Adipocyte (in vitro differentiated cells): ENCODE measurements around the gene KRT31.
A peak's percentile ranks its signal among the peaks of the same experiment; 100 is the strongest.

Source experiments
- DNase-seq: peaks from one replicate; pipeline ENCODE4 v3.0.0-alpha.2; 2015; ENCODE audit warnings: low read depth
- H3K27me3 ChIP-seq: replicated peaks from 2 replicates; pipeline ENCODE4 v1.7.0; 2013; ENCODE audit warnings: mild to moderate bottlenecking, low read length, moderate library complexity; ENCODE audit not compliant: control insufficient read depth, insufficient read depth
- H3K36me3 ChIP-seq: 2 replicates; pipeline ENCODE4 v1.7.0; 2013; ENCODE audit warnings: low read length, mild to moderate bottlenecking, moderate library complexity; ENCODE audit not compliant: control insufficient read depth, insufficient read depth, severe bottlenecking
- H3K4me1 ChIP-seq: 2 replicates; pipeline ENCODE4 v1.7.0; 2013; ENCODE audit warnings: mild to moderate bottlenecking, low read length, moderate library complexity; ENCODE audit not compliant: control insufficient read depth, insufficient read depth
- H3K4me3 ChIP-seq: 2 replicates; pipeline ENCODE4 v1.7.0; 2013; ENCODE audit warnings: mild to moderate bottlenecking, low read length, moderate library complexity
- H3K9ac ChIP-seq: 2 replicates; pipeline ENCODE4 v1.7.0; 2013; ENCODE audit warnings: mild to moderate bottlenecking, low read length, moderate library complexity
- H3K9me3 ChIP-seq: 2 replicates; pipeline ENCODE4 v1.7.0; 2013; ENCODE audit warnings: mild to moderate bottlenecking, low read length, moderate library complexity; ENCODE audit not compliant: control insufficient read depth

The KRT31 gene

GRCh38 chr17:41417576-41418015 lies 20.2 kb upstream of the KRT31 start:
- H3K9ac ChIP-seq, result no peak overlapping the region
- peaks cover 20% of the 10 kb centered on the region for H3K4me1 ChIP-seq
- no peak overlapping the region for H3K4me3 ChIP-seq
- DNase-seq, result no peak
- H3K9me3 ChIP-seq, result no peaks in the 10 kb centered on the region
- H3K27me3 ChIP-seq, result no peaks in the 10 kb centered on the region
- H3K36me3 ChIP-seq, result no peaks in the 10 kb centered on the region

GRCh38 chr17:41417127-41417526 lies 19.7 kb upstream of the KRT31 start:
- no peaks in the 10 kb centered on the region for H3K36me3 ChIP-seq
- peaks cover 20% of the 10 kb centered on the region for H3K4me1 ChIP-seq
- no peak overlapping the region for H3K9ac ChIP-seq
- H3K4me3 ChIP-seq, result no peak overlapping the region
- H3K9me3 ChIP-seq, result no peaks in the 10 kb centered on the region
- DNase-seq, result no peak
- H3K27me3 ChIP-seq, result no peaks in the 10 kb centered on the region

- Histone ChIP-seq H3K9me3 (no peaks in the 10 kb centered on the region), H3K4me3 (no peak overlapping the region), H3K4me1 (peaks cover 20% of the 10 kb centered on the region), H3K9ac (no peak overlapping the region), H3K36me3 (no peaks in the 10 kb centered on the region), H3K27me3 (no peaks in the 10 kb centered on the region)
- DNase-seq, result peak; percentile 25
These were observed 19.1 kb upstream of the KRT31 start for GRCh38 chr17:41416479-41416878.

- H3K27me3 ChIP-seq, result no peaks in the 10 kb centered on the region
- H3K9me3 ChIP-seq, result no peaks in the 10 kb centered on the region
- H3K4me3 ChIP-seq, result no peak overlapping the region
- no peak overlapping the region for H3K9ac ChIP-seq
- H3K36me3 ChIP-seq, result no peaks in the 10 kb centered on the region
- peaks cover 19% of the 10 kb centered on the region for H3K4me1 ChIP-seq
- peak; percentile 78 for DNase-seq
These were observed 18.5 kb upstream of the KRT31 start for GRCh38 chr17:41415833-41416335.

GRCh38 chr17:41415411-41415810 lies 18.0 kb upstream of the KRT31 start:
- H3K9ac ChIP-seq, result no peak overlapping the region
- no peak overlapping the region for H3K4me3 ChIP-seq
- peak; percentile 24 for DNase-seq
- no peaks in the 10 kb centered on the region for H3K9me3 ChIP-seq
- H3K36me3 ChIP-seq, result no peaks in the 10 kb centered on the region
- peaks cover 15% of the 10 kb centered on the region for H3K4me1 ChIP-seq
- H3K27me3 ChIP-seq, result no peaks in the 10 kb centered on the region

GRCh38 chr17:41413982-41414381 lies 16.6 kb upstream of the KRT31 start:
- H3K27me3 ChIP-seq, result peaks cover 3% of the 10 kb centered on the region
- no peaks in the 10 kb centered on the region for H3K9me3 ChIP-seq
- H3K9ac ChIP-seq, result no peak overlapping the region
- peaks cover 15% of the 10 kb centered on the region for H3K4me1 ChIP-seq
- H3K36me3 ChIP-seq, result no peaks in the 10 kb centered on the region
- no peak for DNase-seq
- H3K4me3 ChIP-seq, result no peak overlapping the region

- H3K36me3 ChIP-seq, result no peaks in the 10 kb centered on the region
- H3K9ac ChIP-seq, result no peak overlapping the region
- peak; percentile 19 for DNase-seq
- no peaks in the 10 kb centered on the region for H3K9me3 ChIP-seq
- peaks cover 15% of the 10 kb centered on the region for H3K4me1 ChIP-seq
- H3K27me3 ChIP-seq, result peaks cover 3% of the 10 kb centered on the region
- H3K4me3 ChIP-seq, result no peak overlapping the region
These were observed 16.0 kb upstream of the KRT31 start for GRCh38 chr17:41413353-41413957.

- H3K4me1 ChIP-seq, result peaks cover 12% of the 10 kb centered on the region
- H3K27me3 ChIP-seq, result peaks cover 5% of the 10 kb centered on the region
- no peak overlapping the region for H3K9ac ChIP-seq
- no peaks in the 10 kb centered on the region for H3K9me3 ChIP-seq
- DNase-seq, result no peak
- no peak overlapping the region for H3K4me3 ChIP-seq
- H3K36me3 ChIP-seq, result no peaks in the 10 kb centered on the region
These were observed 13.8 kb upstream of the KRT31 start for GRCh38 chr17:41411072-41411840.

- Histone ChIP-seq H3K36me3 (no peaks in the 10 kb centered on the region), H3K27me3 (peaks cover 5% of the 10 kb centered on the region), H3K4me1 (peaks cover 8% of the 10 kb centered on the region), H3K9me3 (no peaks in the 10 kb centered on the region), H3K9ac (no peak overlapping the region), H3K4me3 (no peak overlapping the region)
- DNase-seq, result no peak
These were observed 9.8 kb upstream of the KRT31 start for GRCh38 chr17:41407226-41407625.

- peaks cover 8% of the 10 kb centered on the region for H3K4me1 ChIP-seq
- H3K36me3 ChIP-seq, result no peaks in the 10 kb centered on the region
- H3K4me3 ChIP-seq, result no peak overlapping the region
- DNase-seq, result no peak
- no peak overlapping the region for H3K9ac ChIP-seq
- H3K9me3 ChIP-seq, result no peaks in the 10 kb centered on the region
- peaks cover 5% of the 10 kb centered on the region for H3K27me3 ChIP-seq
These were observed 8.8 kb upstream of the KRT31 start for GRCh38 chr17:41406205-41406604.

GRCh38 chr17:41404024-41404671 lies 6.7 kb upstream of the KRT31 start:
- Histone ChIP-seq H3K4me1 (peaks cover 8% of the 10 kb centered on the region), H3K27me3 (peaks cover 7% of the 10 kb centered on the region), H3K9ac (no peak overlapping the region), H3K4me3 (no peak overlapping the region), H3K9me3 (no peaks in the 10 kb centered on the region), H3K36me3 (no peaks in the 10 kb centered on the region)
- DNase-seq, result peak; percentile 75
